K562 (cell line): ENCODE data around the gene ACSF3.

Experiments used
- C11orf30 ChIP-seq: fragments of 450-650 bp; IDR thresholded peaks from 2 replicates; pipeline ENCODE4 v1.6.1; 2016; ENCODE audit warnings: low read depth, mild to moderate bottlenecking
- EZH2 ChIP-seq: IDR thresholded peaks from 2 replicates; pipeline ENCODE4 v1.6.1; 2012; ENCODE audit warnings: low read depth, mild to moderate bottlenecking, inconsistent platforms, low read length, borderline replicate concordance

DNA sequence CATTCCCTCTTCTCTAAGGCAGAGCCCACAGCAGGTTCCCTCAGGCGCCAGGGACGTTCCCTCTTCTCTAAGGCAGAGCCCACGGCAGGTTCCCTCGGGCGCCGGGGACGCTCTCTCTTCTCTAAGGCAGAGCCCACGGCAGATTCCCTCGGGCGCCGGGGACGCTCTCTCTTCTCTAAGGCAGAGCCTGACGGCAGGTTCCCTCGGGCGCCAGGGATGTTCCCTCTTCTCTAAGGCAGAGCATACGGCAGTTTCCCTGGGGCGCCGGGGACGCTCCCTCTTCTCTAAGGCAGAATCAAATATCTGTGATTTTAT lies 24.3 kb downstream of the ACSF3 start:
- TF ChIP-seq EZH2 = no peak
- TF ChIP-seq C11orf30 = no peak
